ENCODE data around the gene SMIM7. TPM values are rescaled to one million over a fixed set of nuclear protein-coding genes. Genes with fewer than 3 reads are reported as not detected.
A peak's percentile ranks its signal among the peaks of the same experiment; 100 is the strongest.

Gene SMIM7
- total RNA-seq, 1 donor from 2014 or later = 80.2 TPM

DNA sequence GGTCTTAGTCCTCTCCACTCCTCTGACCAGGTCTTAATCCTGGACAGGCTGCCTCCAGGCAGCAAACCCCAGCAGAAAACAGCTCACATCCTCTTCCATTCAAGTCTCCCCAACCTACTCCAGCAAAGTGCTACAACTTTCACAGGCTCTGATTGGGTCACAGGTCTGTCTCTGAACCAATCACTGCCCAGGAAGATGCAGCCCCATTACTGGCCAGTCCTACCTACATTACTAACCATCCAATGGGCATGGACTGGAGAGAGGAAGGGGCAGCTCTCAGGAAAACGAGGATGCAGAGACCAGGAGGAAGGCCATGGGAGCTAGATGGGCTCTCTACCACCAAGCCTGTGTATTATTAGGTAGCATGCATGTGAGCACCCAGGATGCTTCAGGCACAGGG, 44.1 kb downstream of the SMIM7 start:
- H3K36me3 Mint-ChIP-seq = no peaks in the 10 kb centered on the region
- no peak overlapping the region for H3K4me3 Mint-ChIP-seq
- no peak for DNase-seq (ENCODE audit: low spot score in 2 of 2, unreplicated experiment in 2 of 2)
- no peaks in the 10 kb centered on the region for H3K9me3 Mint-ChIP-seq
- H3K27ac Mint-ChIP-seq = no peak overlapping the region
- no peaks in the 10 kb centered on the region for H3K27me3 Mint-ChIP-seq (ENCODE audit: low read depth)
- no peak for TF ChIP-seq CTCF (IDR thresholded peaks at IDR 0.05; ENCODE audit: unreplicated experiment)
- H3K4me1 Mint-ChIP-seq = peaks cover 6% of the 10 kb centered on the region

- no peak for DNase-seq (ENCODE audit: low spot score in 2 of 2, unreplicated experiment in 2 of 2)
- Mint-ChIP-seq H3K27me3 (ENCODE audit: low read depth) (no peaks in the 10 kb centered on the region), H3K27ac (peak overlapping the region; percentile 45), H3K9me3 (no peaks in the 10 kb centered on the region), H3K4me1 (peaks cover 6% of the 10 kb centered on the region), H3K4me3 (no peak overlapping the region), H3K36me3 (no peaks in the 10 kb centered on the region)
- no peak for TF ChIP-seq CTCF (IDR thresholded peaks at IDR 0.05; ENCODE audit: unreplicated experiment)
These were observed 45.0 kb downstream of the SMIM7 start for GRCh38 chr19:16614941-16615340.

- no peaks in the 10 kb centered on the region for H3K9me3 Mint-ChIP-seq
- no peak for DNase-seq (ENCODE audit: low spot score in 2 of 2, unreplicated experiment in 2 of 2)
- H3K27me3 Mint-ChIP-seq (ENCODE audit: low read depth) = no peaks in the 10 kb centered on the region
- H3K36me3 Mint-ChIP-seq = no peaks in the 10 kb centered on the region
- peaks cover 6% of the 10 kb centered on the region for H3K4me1 Mint-ChIP-seq
- TF ChIP-seq CTCF (IDR thresholded peaks at IDR 0.05; ENCODE audit: unreplicated experiment) = no peak
- no peak overlapping the region for H3K27ac Mint-ChIP-seq
- no peak overlapping the region for H3K4me3 Mint-ChIP-seq
These were observed 46.1 kb downstream of the SMIM7 start for GRCh38 chr19:16613841-16614240.

DNA sequence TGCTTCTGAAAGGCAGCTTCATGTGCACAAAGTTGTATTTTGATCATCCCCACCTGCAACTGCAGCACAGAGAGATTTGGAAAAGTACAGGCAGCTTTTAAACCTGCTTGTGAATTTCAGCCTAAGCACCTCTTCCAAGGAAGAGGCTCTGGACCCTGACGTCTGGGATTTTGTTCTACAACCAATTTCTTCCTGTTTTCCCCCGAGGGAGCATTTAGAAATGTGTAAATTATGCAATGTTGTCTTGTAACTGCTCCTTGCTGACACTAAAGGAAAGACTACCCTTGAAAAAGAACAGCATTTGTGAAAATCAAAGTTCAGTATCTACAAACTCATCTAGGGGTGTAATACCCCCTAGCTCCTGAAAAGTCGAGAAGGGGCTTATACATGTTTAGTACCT, 47.3 kb downstream of the SMIM7 start:
- no peak overlapping the region for H3K4me3 Mint-ChIP-seq
- H3K4me1 Mint-ChIP-seq = peaks cover 11% of the 10 kb centered on the region
- no peaks in the 10 kb centered on the region for H3K36me3 Mint-ChIP-seq
- TF ChIP-seq CTCF (IDR thresholded peaks at IDR 0.05; ENCODE audit: unreplicated experiment) = no peak
- no peak overlapping the region for H3K27ac Mint-ChIP-seq
- DNase-seq (ENCODE audit: low spot score in 2 of 2, unreplicated experiment in 2 of 2) = no peak
- no peaks in the 10 kb centered on the region for H3K27me3 Mint-ChIP-seq (ENCODE audit: low read depth)
- H3K9me3 Mint-ChIP-seq = no peaks in the 10 kb centered on the region

GRCh38 chr19:16611121-16611520, 48.8 kb downstream of the SMIM7 start:
- Mint-ChIP-seq H3K4me1 (peaks cover 11% of the 10 kb centered on the region), H3K27me3 (ENCODE audit: low read depth) (no peaks in the 10 kb centered on the region), H3K4me3 (no peak overlapping the region), H3K27ac (no peak overlapping the region), H3K9me3 (no peaks in the 10 kb centered on the region), H3K36me3 (no peaks in the 10 kb centered on the region)
- no peak for TF ChIP-seq CTCF (IDR thresholded peaks at IDR 0.05; ENCODE audit: unreplicated experiment)
- no peak for DNase-seq (ENCODE audit: low spot score in 2 of 2, unreplicated experiment in 2 of 2)
